T-helper 1 cell (primary cell): ENCODE data around the gene KDM4C.

Experiments used
- DNase-seq, 5 donors: peaks; one replicate each; pipeline ENCODE4 v3.0.0-alpha.2; 2012 to 2020

The KDM4C gene

DNA sequence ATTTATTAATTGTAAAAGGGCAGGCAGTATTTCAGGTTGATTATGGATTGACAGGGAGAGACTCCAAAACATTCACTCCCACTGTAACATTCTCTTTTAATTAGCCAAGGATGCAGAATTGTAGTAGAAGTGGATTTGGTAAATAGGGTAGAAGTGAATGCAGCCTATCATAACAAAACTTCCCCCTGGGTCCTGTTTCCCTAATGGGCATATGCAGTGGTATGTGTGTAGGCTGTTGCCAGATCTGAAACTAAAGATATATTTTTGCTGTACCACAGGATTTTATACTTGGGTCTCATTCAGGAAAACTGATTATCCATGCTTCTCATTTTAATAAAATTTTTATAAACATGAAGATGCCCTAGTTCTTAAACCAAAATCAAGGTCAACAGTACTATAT lies 351.2 kb downstream of the KDM4C start:
- DNase-seq = no peak

DNA sequence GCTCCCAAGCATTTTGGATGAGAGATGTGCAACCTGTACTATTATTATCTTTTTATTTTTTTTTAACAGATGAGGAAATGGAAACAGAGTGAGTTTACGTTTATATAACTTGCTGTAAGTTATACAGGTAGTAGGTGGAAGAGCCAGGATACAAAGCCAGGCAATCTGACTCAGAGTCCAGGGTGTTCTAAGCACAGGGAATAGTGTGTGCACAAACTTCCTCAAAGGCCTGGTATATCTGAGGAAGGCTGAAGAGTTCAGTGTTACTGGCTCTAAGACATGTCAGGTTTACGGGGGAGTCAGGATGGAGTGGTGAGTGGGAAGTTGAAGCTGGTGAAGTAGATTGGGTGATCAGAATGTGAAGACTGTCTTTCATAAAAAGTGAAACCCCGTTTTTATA lies 353.6 kb downstream of the KDM4C start:
- no peak for DNase-seq

DNA sequence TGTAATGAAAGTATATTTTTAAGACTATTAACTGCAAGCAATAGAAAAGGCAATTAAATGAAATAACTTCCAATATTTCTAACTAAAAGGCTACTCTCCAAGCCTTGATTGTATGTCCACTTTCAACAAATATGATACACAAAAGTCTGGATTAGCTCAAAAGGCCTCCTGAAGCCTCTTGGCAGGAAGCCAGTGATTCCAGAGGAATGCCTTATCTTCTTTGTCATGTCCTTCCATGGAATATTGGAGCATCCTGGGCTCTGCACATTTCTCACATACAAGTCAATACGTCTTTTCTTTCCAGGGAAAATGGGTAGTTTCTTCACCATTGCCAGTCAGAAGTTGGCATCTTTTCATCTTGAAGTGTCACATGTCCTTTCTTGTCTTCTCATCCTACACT lies 357.8 kb downstream of the KDM4C start:
- no peak for DNase-seq

DNA sequence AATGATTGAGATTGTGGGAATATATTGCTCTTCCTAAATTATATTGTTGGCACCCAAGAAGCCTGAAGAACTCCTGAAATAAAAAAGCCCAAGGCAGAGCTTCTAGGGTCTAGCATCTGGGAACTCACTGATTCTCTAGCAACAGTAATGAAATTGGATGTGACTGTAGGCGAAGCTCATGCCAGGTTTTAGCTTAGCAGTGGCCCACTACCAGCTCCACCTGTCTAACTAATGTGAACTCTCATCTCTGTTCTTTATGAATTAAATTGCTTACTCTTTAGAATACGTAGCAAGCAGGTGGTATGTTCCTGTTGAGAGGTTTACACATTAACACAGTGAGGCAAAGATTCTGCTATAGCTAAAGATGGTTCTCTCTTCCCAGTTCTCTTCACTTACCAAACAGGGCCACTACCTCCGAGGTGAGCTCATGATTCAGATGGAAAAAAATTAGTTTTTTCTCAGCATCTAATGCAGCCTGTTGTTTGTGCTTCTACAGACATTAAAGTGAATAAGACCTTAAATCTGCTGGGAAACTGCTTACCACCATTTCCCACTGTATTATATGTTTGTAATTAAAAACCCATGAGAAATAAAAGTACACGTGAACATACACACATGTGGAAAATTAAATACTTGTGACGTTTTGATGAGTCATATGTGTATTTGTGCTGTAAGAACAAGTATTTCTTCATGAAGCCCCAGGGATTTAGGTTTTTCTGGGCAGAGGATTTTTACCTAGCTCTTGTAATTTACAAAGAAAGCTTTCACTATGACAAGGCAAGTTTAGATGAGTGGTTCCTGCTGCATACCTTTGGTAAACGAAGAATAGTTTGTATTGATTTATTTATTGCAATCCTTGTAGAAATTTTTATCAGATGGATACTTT lies 360.1 kb downstream of the KDM4C start:
- DNase-seq = peak in 1 of 5 donors; percentile 40

DNA sequence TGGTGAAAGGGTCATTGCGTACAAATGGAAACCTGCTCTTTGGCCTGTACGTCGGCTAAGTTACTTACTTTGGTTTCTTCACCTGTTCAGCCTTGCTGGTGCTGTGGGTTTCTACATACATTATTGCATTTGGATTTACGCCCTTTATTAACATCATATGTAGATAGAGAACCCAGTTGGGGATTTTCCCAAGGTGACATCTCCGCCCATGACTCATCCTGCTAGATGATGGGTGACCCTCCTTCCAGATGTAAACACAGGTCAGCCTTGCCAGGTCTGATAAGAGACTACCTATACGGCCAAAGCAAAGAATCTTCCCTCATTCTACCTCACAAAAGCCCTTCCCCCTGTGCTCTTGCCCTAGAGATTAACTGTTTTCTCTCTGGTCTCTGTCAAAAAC lies 360.9 kb downstream of the KDM4C start:
- DNase-seq = no peak

DNA sequence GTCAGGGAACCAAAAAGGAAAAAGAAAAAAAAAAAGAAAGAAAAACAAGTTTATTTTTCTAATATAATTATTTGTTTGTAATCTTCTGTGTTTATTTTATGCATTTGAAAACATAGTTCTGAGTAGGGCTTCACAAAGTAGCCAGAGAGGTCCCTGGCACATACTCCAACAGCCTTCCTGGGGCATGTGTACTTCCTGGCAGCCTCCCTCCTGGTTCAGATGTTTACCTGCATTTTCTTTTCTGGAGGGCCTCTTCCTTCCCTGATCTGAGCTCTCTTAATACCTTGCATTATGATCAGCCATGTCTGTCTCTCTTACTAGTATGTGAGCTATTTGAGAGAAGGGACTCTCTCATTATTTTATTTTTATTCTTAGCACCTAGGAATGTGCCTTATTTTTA lies 361.8 kb downstream of the KDM4C start:
- DNase-seq = no peak

DNA sequence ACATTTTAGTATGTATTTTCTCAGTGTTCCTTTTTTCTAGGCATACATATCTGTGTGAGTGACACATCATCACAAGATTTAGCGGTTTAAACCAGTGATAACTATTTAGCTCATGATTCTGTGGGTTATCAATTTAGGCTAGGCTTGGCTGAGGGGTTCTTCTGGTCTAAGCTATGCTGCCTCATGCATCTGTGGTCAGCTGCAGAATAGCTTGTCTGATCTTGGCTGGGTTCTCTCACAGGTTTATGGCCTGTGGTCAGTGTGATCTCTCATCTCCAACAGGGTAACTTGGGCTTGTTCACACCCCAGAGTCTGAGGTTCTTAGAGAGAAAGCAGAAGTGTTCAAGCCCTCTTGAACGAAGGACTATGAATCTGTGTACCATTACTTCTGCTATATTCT lies 363.3 kb downstream of the KDM4C start:
- DNase-seq = no peak

DNA sequence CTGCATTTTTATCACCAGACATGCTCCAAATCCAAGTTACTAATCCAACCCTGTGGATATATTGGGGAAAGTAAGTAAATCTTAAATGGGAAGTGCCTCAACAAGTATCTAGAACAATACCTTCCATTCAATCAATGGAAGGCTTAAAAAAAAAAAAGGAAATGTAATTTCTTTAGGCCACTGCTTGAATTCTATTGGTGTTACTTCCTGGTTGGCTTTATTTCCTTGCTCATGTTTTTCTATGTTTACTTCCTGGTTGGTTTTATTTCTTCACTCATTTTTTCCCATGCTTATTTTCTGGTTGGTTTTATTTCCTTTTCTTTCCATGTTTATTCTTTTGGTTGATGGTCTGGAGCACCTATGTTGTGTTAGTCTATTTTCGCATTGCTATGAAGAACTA lies 363.9 kb downstream of the KDM4C start:
- no peak for DNase-seq

DNA sequence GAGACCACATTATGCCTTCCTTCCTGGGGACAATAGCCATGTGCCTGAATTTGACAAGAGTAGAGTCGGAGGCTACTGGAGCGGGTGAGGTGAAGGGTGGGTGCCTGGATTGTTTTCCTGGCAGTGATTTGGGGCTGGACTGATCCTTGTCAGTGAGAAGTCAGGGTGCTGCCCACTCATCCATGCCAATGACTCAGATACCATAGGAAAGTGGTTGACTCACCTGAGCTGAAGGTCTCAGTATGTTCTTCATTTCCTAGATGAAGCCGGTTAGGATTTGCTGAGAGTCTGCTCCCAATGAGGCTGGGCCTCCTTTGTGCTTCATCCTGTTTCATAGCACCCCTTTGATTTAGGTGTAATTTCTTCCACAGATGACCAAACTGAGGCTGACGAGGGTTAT lies 366.0 kb downstream of the KDM4C start:
- DNase-seq = no peak

DNA sequence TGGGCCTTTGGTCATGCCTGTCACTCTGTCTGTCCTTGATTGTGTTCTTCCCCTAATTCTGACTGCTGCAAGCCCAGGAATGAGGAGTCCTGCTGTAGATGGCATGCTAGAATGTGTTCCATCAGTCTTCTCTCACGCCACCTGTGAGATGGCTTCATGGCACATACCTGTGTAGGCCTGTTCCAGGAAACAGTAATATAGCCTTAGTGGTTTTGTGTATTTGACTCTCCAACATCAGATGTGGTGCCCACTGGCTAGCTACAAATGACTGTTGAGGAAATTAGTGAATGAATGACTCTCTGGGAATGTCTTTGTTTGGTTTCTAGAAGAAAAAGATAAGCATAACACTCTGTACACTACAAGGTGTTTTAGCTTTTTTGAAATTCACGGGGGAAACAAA lies 367.5 kb downstream of the KDM4C start:
- DNase-seq = no peak

DNA sequence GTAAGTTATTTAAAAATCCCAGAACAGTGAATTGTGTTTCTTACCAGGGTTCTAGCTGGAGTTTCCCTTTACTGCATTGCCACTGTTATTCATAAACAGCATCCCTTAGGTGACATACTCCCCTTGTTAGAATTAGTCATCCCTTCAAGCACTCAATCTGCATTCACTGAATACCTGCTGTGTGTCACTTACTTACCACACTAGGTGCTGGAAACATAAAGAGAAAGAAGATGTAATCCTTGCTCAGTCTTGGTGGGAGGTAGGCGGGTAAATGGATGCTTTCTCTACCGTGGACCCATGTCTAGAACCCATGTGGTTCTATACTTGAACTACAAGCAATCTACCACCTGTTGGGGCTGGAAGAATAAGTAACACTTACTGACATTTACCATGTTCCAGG lies 371.6 kb downstream of the KDM4C start:
- no peak for DNase-seq

DNA sequence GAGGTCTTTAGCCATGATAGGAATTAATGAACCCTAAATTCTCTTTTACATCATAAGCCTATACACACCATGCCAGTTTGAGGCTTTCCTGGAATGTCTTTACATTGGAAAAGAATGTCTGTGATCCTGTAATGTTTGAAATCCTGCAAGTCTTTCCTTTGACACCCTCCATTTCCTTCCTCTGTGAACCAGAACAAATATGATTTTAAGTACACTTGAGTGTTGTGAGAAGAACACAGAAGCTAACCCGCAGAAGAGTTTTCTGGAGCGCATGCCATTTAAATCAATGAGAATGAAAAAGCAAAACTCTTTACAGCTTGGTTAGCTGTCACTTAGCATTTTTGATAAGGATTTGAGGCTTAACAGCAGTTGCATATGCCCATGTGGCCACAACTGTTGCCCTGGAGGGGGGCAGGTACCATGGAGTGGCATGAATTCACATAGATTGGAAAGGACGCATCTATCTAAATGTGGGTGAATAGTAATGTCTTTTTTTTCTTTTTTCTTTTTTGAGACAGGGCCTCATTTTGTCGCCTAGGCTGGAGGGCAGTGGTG lies 372.6 kb downstream of the KDM4C start:
- DNase-seq = no peak

DNA sequence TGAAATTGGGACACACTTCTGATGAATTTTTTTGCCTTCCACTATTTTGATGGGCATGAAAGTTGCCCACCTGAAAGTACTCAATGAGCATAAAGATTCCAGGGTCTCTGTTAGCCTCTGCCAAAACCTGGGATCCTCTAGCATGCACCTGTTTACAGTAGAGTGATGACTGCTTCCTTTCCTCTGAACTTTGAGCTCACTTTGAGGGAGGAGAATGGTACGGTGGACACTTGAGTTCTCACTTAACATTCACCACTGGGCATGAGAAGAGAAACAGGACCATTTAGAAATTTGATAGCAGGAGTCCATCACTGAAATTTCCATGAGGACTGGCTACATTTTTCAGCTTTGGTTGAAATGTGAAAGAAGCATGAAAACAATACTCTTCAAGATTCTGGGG lies 374.8 kb downstream of the KDM4C start:
- no peak for DNase-seq

DNA sequence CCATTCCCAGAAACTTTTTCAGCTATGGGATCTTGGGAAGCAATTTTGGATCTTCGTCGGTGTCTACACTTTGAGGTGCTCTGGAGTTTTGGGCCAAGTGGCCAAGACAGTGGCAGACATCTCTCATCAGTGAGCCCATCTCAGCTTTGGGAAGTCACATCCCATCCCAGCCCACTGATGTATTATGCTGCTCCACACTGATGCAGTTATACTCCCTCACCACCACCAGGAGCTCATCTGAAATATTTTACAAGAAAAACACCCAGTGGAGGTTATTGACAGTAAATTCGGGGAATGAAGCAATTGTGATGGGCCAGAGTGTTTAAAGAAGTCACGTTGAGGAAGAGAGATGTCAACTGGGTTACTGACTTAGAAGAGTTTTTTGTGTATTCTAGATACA lies 378.0 kb downstream of the KDM4C start:
- no peak for DNase-seq

DNA sequence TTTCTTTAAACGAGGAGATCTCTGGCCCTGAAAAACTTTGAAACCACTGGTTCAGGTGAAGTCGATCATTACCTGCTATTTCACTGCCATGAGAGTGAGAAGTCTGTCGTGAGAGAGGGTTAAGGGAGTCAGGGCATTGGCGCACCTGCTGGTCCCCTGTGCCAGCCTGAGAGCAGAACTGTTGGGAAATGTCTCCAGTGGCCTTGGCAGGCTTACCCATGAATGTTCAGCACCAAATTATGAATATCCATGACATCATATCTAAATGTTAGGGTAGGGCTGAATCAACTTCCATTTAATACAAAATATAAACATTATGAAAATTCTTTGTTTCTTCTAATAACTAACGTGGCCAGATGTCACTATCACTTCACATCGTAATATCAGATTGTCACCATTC lies 379.3 kb downstream of the KDM4C start:
- DNase-seq = no peak

DNA sequence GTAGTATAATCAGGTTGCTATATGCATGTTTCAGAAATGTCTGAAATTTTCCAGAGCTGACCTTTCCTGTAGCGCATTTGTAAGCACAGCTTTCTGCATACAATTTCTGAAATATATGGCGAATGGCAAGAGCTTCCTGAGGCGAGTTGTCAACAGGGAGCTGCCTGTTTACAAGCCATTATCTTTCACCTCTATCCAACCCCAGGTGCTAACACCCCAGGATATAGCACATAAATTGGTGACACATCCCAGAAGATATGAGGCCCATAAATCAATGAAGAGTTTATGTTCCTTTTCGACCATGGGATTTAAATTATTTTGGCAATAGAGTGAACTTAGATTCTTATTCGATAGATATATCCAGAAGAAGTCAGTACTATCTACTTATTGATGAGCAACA lies 379.8 kb downstream of the KDM4C start:
- DNase-seq = no peak

DNA sequence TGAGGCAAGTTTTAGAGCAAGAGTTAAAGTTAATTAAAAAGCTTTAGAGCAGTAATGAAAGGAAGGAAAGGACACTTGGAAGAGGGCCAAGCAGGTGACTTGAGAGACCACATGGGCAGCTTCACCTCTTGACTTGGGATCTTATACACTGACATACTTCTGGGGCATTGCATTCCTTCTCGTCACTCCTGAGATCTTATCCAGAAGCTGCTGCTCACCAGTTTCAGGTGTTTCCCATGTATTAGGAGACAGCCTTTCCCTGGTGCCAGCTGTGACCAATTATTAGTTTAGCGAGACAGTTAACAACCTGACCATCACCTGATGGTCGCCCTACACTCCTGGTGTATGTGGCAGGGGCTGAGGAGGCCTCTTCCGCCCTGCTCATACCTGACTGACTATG lies 382.1 kb downstream of the KDM4C start:
- no peak for DNase-seq

DNA sequence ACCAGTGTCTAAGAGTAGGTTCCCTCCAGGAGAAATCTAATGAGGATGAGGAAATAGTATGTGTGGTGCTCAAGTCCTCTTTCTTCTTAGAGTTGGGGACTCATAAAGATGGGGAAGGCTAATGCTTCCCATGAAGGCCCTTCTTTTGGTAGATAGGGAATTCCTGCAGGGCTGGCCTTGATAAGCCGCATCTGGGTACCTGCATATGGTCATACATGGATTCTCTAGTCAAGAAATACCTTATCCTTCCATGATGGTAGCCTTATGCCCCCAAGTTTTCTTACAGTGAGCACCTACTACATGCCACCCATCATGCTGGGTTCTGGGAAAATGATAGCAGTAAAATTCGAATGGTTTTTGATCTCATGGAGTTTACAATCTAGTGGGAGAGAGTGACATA lies 382.6 kb downstream of the KDM4C start:
- DNase-seq = no peak

DNA sequence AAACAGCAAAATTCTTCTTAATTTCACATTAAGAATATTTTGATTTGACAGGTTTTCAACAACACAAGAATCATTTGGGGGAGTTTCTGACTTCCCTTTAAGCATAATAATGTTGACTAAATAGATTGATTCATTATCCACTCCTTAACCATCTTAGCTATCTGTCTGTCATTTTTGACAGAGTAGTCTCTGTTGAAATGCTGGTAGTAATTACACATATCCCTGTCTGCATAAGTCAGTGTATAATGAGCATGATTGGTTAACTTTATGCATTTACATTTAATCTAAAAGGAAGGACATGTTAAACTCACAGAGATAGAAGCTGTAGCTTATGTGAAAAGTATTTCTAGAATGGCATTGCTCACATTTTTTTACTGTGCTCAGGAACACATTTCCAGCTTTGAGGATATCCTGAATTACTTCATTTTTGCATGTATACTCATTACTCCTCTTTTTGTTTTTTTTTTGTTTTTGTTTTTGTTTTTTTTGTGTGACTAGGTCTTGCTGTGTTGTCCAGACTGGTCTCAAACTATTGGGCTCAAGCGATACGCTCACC lies 385.9 kb downstream of the KDM4C start:
- DNase-seq = no peak

DNA sequence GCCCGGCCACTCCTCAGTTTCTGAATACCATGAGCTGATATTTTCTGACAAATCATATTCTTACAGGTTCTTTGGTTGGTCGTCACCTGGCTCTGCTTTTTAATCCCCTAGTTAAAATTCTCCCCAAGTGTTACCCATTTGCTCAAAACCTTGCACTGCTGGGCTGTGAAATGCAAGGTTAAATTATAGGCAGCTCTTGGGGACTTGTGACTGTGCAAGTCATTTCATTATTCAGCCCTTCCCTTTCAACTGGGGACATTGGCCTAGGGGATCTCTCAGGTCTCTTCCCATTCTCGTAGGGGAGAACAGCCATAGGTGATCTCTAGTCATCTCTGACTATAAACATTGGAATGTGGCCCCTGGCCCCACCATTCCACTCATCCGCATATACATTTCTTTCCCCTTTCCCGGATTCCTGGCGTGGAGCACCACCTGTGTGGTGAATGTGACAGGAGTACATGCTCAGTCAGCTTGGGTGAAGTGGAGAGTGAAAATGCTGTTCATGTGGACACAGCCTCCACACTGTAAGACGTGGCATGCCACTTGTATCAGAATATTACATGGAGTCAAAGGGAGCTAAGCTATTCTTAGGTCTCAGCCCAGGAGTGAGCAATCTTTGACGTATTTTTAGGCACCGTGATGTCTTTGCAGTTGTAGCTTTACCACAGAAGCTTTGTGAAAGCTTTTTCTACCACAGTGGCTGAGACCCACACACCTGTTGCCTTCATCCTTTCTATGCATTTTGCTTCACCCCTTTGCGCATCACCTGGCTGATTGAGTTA lies 386.7 kb downstream of the KDM4C start:
- DNase-seq = no peak

DNA sequence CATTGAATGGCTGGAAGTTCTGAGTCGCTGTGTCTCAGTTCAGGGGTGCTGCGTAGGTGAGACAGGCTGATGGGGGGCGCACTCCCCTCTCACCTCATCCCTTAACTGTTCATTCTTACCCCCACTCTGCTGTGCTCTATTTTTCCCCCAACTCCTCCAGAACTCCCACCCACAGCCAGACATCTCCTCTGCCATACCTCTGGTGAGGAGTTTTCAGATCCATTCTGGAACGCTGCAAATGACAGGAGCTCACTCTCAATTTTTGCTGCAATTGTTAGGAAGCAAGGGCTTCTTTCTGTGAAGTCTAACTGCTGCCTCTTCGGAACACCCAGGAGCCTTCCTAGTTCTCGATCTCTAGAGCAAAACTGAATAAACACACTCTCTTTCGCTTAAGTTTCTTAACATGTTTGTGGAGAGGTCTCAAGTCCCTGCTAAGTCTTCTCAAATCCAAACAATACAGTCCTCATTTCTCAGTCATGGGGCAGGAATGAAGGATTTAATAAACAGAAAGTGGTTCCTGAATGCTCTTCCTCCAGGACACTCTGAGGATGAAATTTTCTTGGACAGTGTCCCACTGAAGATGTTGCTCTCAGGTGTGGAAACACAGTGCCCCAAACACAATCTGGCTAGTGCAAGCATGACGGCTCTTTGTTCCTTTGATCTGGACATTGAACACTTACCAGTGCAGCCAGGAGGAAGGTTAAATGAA lies 387.7 kb downstream of the KDM4C start:
- no peak for DNase-seq

DNA sequence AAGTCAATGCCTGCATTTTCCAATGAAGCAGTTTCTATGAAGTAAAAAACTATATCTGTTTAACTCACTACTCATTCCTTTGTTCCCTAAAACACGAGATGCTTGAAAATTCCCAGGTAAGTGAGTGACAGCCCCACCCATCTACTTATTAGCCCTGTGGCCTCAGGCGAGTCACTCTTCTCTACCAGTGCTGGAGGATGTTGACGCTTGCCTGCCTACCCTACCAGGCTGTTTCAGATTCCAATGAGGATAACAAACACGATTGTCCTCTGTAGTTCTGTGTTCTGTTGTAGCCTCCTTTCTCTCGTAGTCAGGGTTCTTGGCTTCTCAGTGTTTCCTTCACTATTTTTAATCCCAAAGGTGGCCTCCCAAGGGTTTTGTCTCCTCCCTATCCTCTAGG lies 388.8 kb downstream of the KDM4C start:
- DNase-seq = no peak
